IPS-18a (cell line): ENCODE data around the gene P2RX2.

Experiments
- H3K27ac ChIP-seq: one replicate; pipeline ENCODE4 v1.5.1; 2013; ENCODE audit warnings: low read length
- H3K27me3 ChIP-seq: one replicate; pipeline ENCODE4 v1.6.1; 2013; ENCODE audit warnings: mild to moderate bottlenecking, low read length; ENCODE audit not compliant: control insufficient read depth, insufficient read depth
- H3K36me3 ChIP-seq: one replicate; pipeline ENCODE4 v1.6.1; 2013; ENCODE audit warnings: low read depth, low read length; ENCODE audit not compliant: control insufficient read depth
- H3K4me1 ChIP-seq: one replicate; pipeline ENCODE4 v1.6.1; 2013; ENCODE audit warnings: low read depth, low read length; ENCODE audit not compliant: control insufficient read depth
- H3K4me3 ChIP-seq: one replicate; pipeline ENCODE4 v1.5.1; 2013; ENCODE audit warnings: low read length
- H3K9ac ChIP-seq: one replicate; pipeline ENCODE4 v1.6.1; 2013; ENCODE audit warnings: mild to moderate bottlenecking, low read length, moderate library complexity
- H3K9me3 ChIP-seq: one replicate; pipeline ENCODE4 v1.6.1; 2013; ENCODE audit warnings: low read depth, low read length; ENCODE audit not compliant: control insufficient read depth

P2RX2 gene

DNA sequence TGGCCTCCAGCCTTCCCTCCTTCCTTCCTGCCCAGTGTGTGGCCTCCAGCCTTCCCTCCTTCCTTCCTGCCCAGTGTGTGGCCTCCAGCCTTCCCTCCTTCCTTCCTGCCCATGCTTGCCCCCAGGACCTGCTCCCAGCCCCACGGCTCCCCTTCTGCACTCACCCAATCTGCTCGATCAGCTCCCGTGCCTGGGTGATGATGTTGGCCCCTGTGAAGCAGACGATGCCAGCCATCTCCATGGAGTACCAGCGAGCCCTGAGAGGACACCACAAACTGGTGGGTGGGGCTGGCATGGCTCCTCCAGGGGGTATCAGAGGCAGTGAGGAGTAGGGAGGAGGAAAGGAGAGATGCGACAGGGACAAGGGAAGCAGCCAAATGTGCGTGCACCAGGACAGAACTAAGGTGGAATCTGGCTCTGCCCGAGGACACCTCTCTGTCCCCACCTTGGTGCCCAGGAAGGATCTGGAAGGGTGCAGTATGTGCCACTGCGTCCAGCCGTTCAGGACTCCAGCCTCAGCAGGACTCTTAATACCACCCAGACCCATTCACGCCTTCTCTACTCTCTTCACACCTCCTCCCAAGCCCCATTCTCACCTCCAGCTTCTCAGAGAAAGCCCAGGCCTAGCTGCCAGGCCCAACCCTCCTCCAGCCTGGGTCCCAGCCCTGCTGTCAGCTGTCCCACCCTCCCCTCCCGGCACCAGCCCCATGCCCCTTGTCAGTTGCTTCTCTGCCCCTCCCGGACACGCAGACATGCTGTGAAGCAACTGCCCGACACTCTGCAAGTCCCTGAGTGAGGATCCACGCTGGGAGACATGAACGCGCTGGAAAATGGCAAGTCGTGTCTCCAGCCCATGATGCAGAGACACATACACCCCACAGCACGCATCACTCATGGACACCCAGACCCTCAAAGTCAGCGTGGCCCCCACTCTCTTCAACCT, 45.9 kb downstream of the P2RX2 start:
- Histone ChIP-seq H3K4me3 (no peak overlapping the region), H3K27ac (no peak overlapping the region), H3K4me1 (no peaks in the 10 kb centered on the region), H3K9ac (no peak overlapping the region), H3K36me3 (peaks cover 94% of the 10 kb centered on the region), H3K9me3 (no peaks in the 10 kb centered on the region), H3K27me3 (no peaks in the 10 kb centered on the region)

DNA sequence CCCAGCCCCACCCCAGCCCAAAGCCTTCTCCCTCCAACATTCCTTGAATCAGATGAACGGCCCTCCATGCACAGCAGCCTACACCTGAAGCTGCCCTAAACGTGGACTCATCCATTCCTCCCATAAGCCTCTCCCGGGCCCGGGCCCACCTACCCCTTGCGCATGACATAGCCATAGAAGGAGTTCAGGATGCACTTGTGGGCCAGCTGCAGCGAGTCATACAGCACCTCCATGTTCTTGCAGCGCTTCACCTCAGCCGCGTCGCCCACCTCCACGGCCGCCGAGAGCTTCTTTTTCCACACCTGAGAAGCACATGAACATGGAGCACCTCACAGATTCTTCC, 46.5 kb downstream of the P2RX2 start:
- H3K4me1 ChIP-seq: no peaks in the 10 kb centered on the region
- no peak overlapping the region for H3K27ac ChIP-seq
- no peak overlapping the region for H3K4me3 ChIP-seq
- no peaks in the 10 kb centered on the region for H3K27me3 ChIP-seq
- peaks cover 96% of the 10 kb centered on the region for H3K36me3 ChIP-seq
- no peaks in the 10 kb centered on the region for H3K9me3 ChIP-seq
- no peak overlapping the region for H3K9ac ChIP-seq

GRCh38 chr12:132665794-132666193, 47.2 kb downstream of the P2RX2 start:
- H3K36me3 ChIP-seq: peaks cover 91% of the 10 kb centered on the region

GRCh38 chr12:132668191-132669088, 49.9 kb downstream of the P2RX2 start:
- no peaks in the 10 kb centered on the region for H3K9me3 ChIP-seq
- H3K4me1 ChIP-seq: no peaks in the 10 kb centered on the region
- no peak overlapping the region for H3K4me3 ChIP-seq
- H3K9ac ChIP-seq: no peak overlapping the region
- H3K27me3 ChIP-seq: no peaks in the 10 kb centered on the region
- H3K36me3 ChIP-seq: peaks cover 89% of the 10 kb centered on the region
- H3K27ac ChIP-seq: no peak overlapping the region

More at GRCh38 chr12:132665794-132666193, 47.2 kb downstream of the P2RX2 start:
- no peak overlapping the region for H3K27ac ChIP-seq
- no peaks in the 10 kb centered on the region for H3K4me1 ChIP-seq
- no peak overlapping the region for H3K4me3 ChIP-seq
- H3K27me3 ChIP-seq: no peaks in the 10 kb centered on the region
- H3K9ac ChIP-seq: no peak overlapping the region
- H3K9me3 ChIP-seq: no peaks in the 10 kb centered on the region

DNA sequence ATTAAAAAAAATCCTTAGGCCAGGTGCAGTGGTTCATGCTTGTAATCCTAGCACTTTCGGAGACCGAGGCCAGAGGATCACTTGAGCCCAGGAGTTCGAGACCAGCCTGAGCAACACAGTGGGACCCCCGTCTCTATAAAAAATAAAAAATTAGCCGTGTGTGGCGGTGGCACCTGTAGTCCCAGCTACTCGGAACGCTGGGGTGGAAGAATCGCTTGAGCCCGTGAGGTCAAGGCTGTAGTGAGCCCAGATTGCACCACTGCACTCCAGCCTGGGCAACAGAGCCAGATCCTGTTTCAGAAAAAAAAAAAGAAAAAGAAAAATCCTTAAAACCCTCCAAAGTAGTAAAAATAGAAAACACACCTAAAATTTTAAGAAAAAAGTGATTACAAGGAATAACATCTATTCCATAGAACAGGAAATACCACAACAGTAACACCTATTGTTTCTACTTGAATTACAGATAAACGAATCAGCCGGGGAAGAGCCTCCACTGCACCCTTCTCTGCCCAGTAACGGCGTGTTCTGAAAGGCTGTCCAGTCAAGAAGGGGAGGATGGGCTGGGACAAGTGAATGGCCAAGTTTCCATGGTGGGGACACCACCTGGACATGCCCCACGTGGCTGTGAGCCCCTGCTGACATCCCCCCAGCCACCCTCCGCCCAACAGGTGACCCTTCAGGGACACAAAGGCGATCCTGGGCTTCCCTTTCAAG, 50.7 kb downstream of the P2RX2 start:
- no peaks in the 10 kb centered on the region for H3K4me1 ChIP-seq
- no peaks in the 10 kb centered on the region for H3K9me3 ChIP-seq
- H3K4me3 ChIP-seq: no peak overlapping the region
- no peak overlapping the region for H3K27ac ChIP-seq
- no peaks in the 10 kb centered on the region for H3K27me3 ChIP-seq
- H3K9ac ChIP-seq: no peak overlapping the region
- peaks cover 84% of the 10 kb centered on the region for H3K36me3 ChIP-seq
